GM19397 (cell line): Measurements from ENCODE around the gene GATM.
"Not testable (repeated sequence)": the region's sequence is repeated elsewhere in the genome, so short reads cannot be mapped to it uniquely, and the experiment has no call there.

Experiments used
- ATAC-seq: cut with Tn5 transposase; IDR thresholded peaks from one replicate; pipeline ENCODE4 v1.9.1; 2021; ENCODE audit warnings: mild to moderate bottlenecking, moderate library complexity; ENCODE audit not compliant: unreplicated experiment

Gene GATM

GRCh38 chr15:45389351-45389750 is 11.0 kb upstream of the GATM start:
- ATAC-seq: no peak

GRCh38 chr15:45387380-45388007 is 9.2 kb upstream of the GATM start:
- no peak for ATAC-seq

- ATAC-seq: no peak
Measured at GRCh38 chr15:45386974-45387373, 8.6 kb upstream of the GATM start.

- ATAC-seq: no peak
Measured at GRCh38 chr15:45386420-45386819, 8.1 kb upstream of the GATM start.

GRCh38 chr15:45385590-45385989 is 7.2 kb upstream of the GATM start:
- no peak for ATAC-seq

- ATAC-seq: no peak
Measured at GRCh38 chr15:45384700-45385099, 6.4 kb upstream of the GATM start.

- no peak for ATAC-seq
Measured at GRCh38 chr15:45378913-45379262, 544 bp upstream of the GATM start.

- peak; percentile 34 for ATAC-seq
Measured at GRCh38 chr15:45377609-45378148, 665 bp downstream of the GATM start.

- no peak for ATAC-seq
Measured at GRCh38 chr15:45376967-45377608, 1.3 kb downstream of the GATM start.

- ATAC-seq: no peak
Measured at GRCh38 chr15:45376300-45376928, 1.9 kb downstream of the GATM start.

GRCh38 chr15:45375836-45376235 is 2.5 kb downstream of the GATM start:
- ATAC-seq: no peak

GRCh38 chr15:45373976-45374375 is 4.4 kb downstream of the GATM start:
- ATAC-seq: no peak

GRCh38 chr15:45372041-45372995 is 6.0 kb downstream of the GATM start:
- no peak for ATAC-seq

- ATAC-seq: no peak
Measured at GRCh38 chr15:45371546-45371945, 6.8 kb downstream of the GATM start.

GRCh38 chr15:45370042-45370441 is 8.3 kb downstream of the GATM start:
- not testable (repeated sequence) for ATAC-seq

GRCh38 chr15:45367222-45367621 is 11.1 kb downstream of the GATM start:
- ATAC-seq: not testable (repeated sequence)

GRCh38 chr15:45364271-45364670 is 14.1 kb downstream of the GATM start:
- ATAC-seq: no peak

GRCh38 chr15:45363801-45364200 is 14.5 kb downstream of the GATM start:
- ATAC-seq: no peak

- no peak for ATAC-seq
Measured at GRCh38 chr15:45363334-45363733, 15.0 kb downstream of the GATM start.

- no peak for ATAC-seq
Measured at GRCh38 chr15:45362419-45362818, 15.9 kb downstream of the GATM start.

GRCh38 chr15:45361878-45362277 is 16.5 kb downstream of the GATM start:
- ATAC-seq: no peak
